Measurements from ENCODE around the gene TMEM126A. TPM values are rescaled to one million over a fixed set of nuclear protein-coding genes. Genes with fewer than 3 reads are reported as not detected.

TMEM126A gene
- total RNA-seq, 1 experiment from 2014 or later: 37.7 TPM

GRCh38 chr11:85705800-85706199, 58.0 kb downstream of the TMEM126A start:
- H3K9me3 ChIP-seq: 0 out of 2 replicates have a peak, but pooled peaks cover 7% of the 10 kb centered on the region
- H3K4me3 ChIP-seq (ENCODE audit: low read depth, low read length): no peak overlapping the region
- Mint-ChIP-seq H3K4me3 (ENCODE audit: unreplicated experiment) (no peak overlapping the region), H3K27me3 (ENCODE audit: insufficient read depth, unreplicated experiment) (no peaks in the 10 kb centered on the region), H3K9me3 (ENCODE audit: unreplicated experiment) (no peaks in the 10 kb centered on the region), H3K4me1 (ENCODE audit: low read depth, unreplicated experiment) (no peaks in the 10 kb centered on the region), H3K36me3 (ENCODE audit: insufficient read depth, unreplicated experiment) (peaks cover 32% of the 10 kb centered on the region), H3K27ac (ENCODE audit: unreplicated experiment) (no peak overlapping the region)
- H3K36me3 ChIP-seq (ENCODE audit: control insufficient read depth, insufficient read depth, low read length): no peaks in the 10 kb centered on the region
- POLR2A ChIA-PET: no interaction called here
- no peaks in the 10 kb centered on the region for H3K27me3 ChIP-seq (replicated peaks; ENCODE audit: control insufficient read depth, insufficient read depth, low read length)
- no peak for DNase-seq
- CTCF ChIA-PET: no interaction called here
- no peak for TF ChIP-seq CTCF (IDR thresholded peaks at IDR 0.05; ENCODE audit: insufficient read depth in 1 of 2, low read depth in 1 of 2, low read length in 1 of 2, severe bottlenecking in 1 of 2, unreplicated experiment in 1 of 2)
- H3K4me1 ChIP-seq: no peaks in the 10 kb centered on the region
- intact Hi-C loops (cut with micrococcal nuclease; ENCODE audit: unreplicated experiment): no loop called here
- BruUV-seq (replicated peaks): no TSS peak

Other genes starting within 250 kb of the TMEM126A start
- gene DLG2, start 20.6 kb upstream of the TMEM126A start, total RNA-seq (2022): 21.5 and 21.6 TPM in 2 replicates
- gene TMEM126B, start 19.4 kb upstream of the TMEM126A start, total RNA-seq (2022): 141 and 144 TPM in 2 replicates
- gene CREBZF, start 17.2 kb downstream of the TMEM126A start, total RNA-seq (2022): 99.4 and 101 TPM in 2 replicates
- gene CCDC89, start 38.2 kb downstream of the TMEM126A start, total RNA-seq (2022): 2.0 and 2.6 TPM in 2 replicates
- 110 and 156 TPM in 2 replicates for gene SYTL2, start 163.2 kb downstream of the TMEM126A start, total RNA-seq (2022)
- not detected in 2 replicates for gene CCDC83, start 207.4 kb downstream of the TMEM126A start, total RNA-seq (2022)